CD4-positive, alpha-beta T cell treated with Interleukin-17A for 1 hour (primary cell): ENCODE data around the gene NREP.

Experiments used
- DNase-seq: peaks from one replicate; pipeline ENCODE4 v3.0.0-alpha.2; 2020

NREP gene

GRCh38 chr5:111764019-111764418 lies 7.0 kb upstream of the NREP start:
- no peak for DNase-seq

- DNase-seq: no peak
These were observed 5.9 kb upstream of the NREP start for GRCh38 chr5:111762895-111763294.

- no peak for DNase-seq
These were observed 1.3 kb upstream of the NREP start for GRCh38 chr5:111758284-111758628.

GRCh38 chr5:111757355-111758283 lies 625 bp upstream of the NREP start:
- peak; percentile 74 for DNase-seq

- DNase-seq: no peak
These were observed 1.0 kb downstream of the NREP start for GRCh38 chr5:111755942-111756381.

- DNase-seq: no peak
These were observed 1.6 kb downstream of the NREP start for GRCh38 chr5:111755345-111755941.

GRCh38 chr5:111753884-111754589 lies 3.0 kb downstream of the NREP start:
- no peak for DNase-seq

- no peak for DNase-seq
These were observed 4.5 kb downstream of the NREP start for GRCh38 chr5:111752426-111752965.

- DNase-seq: no peak
These were observed 7.5 kb downstream of the NREP start for GRCh38 chr5:111749303-111750026.

- no peak for DNase-seq
These were observed 8.7 kb downstream of the NREP start for GRCh38 chr5:111748304-111748763.

- no peak for DNase-seq
These were observed 9.7 kb downstream of the NREP start for GRCh38 chr5:111747337-111747736.

- no peak for DNase-seq
These were observed 10.2 kb downstream of the NREP start for GRCh38 chr5:111746791-111747190.

GRCh38 chr5:111745075-111745739 lies 11.8 kb downstream of the NREP start:
- DNase-seq: no peak

GRCh38 chr5:111744455-111744854 lies 12.5 kb downstream of the NREP start:
- DNase-seq: no peak

GRCh38 chr5:111743988-111744387 lies 13.0 kb downstream of the NREP start:
- DNase-seq: no peak

- no peak for DNase-seq
These were observed 13.5 kb downstream of the NREP start for GRCh38 chr5:111743512-111743911.

- DNase-seq: no peak
These were observed 14.6 kb downstream of the NREP start for GRCh38 chr5:111742177-111742994.

- DNase-seq: no peak
These were observed 15.7 kb downstream of the NREP start for GRCh38 chr5:111741278-111741677.

GRCh38 chr5:111739416-111739815 lies 17.6 kb downstream of the NREP start:
- DNase-seq: no peak

GRCh38 chr5:111738118-111738517 lies 18.9 kb downstream of the NREP start:
- DNase-seq: no peak

GRCh38 chr5:111737716-111738115 lies 19.3 kb downstream of the NREP start:
- no peak for DNase-seq
